Panc1 (cell line): ENCODE data around the gene SMIM8.

ENCODE experiments used
- POLR2AphosphoS5 ChIP-seq: IDR thresholded peaks from 2 replicates; pipeline ENCODE4 v1.6.1; 2012; ENCODE audit warnings: mild to moderate bottlenecking, low read depth, low read length, moderate library complexity
- SIN3A ChIP-seq: IDR thresholded peaks from 2 replicates; pipeline ENCODE4 v1.6.1; 2012; ENCODE audit warnings: low read depth, mild to moderate bottlenecking, low read length, moderate library complexity, borderline replicate concordance; ENCODE audit not compliant: insufficient read depth
- TCF7L2 ChIP-seq: IDR thresholded peaks from 2 replicates; pipeline ENCODE4 v1.6.1; 2011; ENCODE audit warnings: mild to moderate bottlenecking, low read depth, low read length, inconsistent platforms
- TF ChIP-seq, protein P1 (sequence below), 2 experiments: IDR thresholded peaks; 2 replicates each; pipeline ENCODE4 v1.6.1; 2011 to 2012; ENCODE audit warnings: low read depth in 2 of 2, control low read depth in 1 of 2, low read length in 1 of 2, mild to moderate bottlenecking in 1 of 2, moderate library complexity in 1 of 2; ENCODE audit not compliant: insufficient read depth in 1 of 2
- TF ChIP-seq, protein P2 (sequence below): fragments of 450-650 bp; IDR thresholded peaks from 2 replicates; pipeline ENCODE4 v1.5.1; 2017; ENCODE audit warnings: mild to moderate bottlenecking

DNA sequence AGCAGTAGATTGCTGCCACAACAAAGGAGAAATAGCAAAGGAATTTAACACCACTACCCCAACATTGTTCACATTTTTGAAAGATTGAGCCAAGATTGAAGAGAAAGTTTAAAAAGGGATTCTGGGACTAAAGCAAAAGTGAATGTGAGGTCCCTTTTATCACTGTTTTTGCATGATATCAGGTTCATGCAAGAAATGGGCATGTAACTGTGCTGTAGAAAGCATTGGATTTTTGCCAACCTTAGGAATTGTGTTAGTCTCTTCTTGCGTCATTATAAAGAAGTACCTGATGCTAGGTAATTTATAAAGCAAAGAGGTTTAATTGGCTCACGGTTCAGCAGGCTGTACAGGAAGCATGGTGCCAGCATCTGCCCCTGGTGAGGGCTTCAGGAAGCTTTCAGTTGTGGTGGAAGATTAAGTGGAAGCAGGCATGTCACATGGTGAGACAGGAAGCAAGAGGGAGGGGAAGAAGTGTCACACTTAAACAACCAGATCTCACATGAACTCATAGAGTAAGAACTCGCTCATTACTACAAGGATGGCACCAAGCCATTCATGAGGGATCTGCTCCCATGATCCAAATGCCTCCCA lies 11.3 kb downstream of the SMIM8 start:
- TF ChIP-seq, protein P1, sequence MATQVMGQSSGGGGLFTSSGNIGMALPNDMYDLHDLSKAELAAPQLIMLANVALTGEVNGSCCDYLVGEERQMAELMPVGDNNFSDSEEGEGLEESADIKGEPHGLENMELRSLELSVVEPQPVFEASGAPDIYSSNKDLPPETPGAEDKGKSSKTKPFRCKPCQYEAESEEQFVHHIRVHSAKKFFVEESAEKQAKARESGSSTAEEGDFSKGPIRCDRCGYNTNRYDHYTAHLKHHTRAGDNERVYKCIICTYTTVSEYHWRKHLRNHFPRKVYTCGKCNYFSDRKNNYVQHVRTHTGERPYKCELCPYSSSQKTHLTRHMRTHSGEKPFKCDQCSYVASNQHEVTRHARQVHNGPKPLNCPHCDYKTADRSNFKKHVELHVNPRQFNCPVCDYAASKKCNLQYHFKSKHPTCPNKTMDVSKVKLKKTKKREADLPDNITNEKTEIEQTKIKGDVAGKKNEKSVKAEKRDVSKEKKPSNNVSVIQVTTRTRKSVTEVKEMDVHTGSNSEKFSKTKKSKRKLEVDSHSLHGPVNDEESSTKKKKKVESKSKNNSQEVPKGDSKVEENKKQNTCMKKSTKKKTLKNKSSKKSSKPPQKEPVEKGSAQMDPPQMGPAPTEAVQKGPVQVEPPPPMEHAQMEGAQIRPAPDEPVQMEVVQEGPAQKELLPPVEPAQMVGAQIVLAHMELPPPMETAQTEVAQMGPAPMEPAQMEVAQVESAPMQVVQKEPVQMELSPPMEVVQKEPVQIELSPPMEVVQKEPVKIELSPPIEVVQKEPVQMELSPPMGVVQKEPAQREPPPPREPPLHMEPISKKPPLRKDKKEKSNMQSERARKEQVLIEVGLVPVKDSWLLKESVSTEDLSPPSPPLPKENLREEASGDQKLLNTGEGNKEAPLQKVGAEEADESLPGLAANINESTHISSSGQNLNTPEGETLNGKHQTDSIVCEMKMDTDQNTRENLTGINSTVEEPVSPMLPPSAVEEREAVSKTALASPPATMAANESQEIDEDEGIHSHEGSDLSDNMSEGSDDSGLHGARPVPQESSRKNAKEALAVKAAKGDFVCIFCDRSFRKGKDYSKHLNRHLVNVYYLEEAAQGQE (IDR thresholded peaks at IDR 0.05; ENCODE audit: insufficient read depth in 1 of 2, low read depth in 2 of 2, low read length in 1 of 2): no peak
- TF ChIP-seq POLR2AphosphoS5 (no peak), SIN3A (no peak), TCF7L2 (no peak)
- TF ChIP-seq, protein P2, sequence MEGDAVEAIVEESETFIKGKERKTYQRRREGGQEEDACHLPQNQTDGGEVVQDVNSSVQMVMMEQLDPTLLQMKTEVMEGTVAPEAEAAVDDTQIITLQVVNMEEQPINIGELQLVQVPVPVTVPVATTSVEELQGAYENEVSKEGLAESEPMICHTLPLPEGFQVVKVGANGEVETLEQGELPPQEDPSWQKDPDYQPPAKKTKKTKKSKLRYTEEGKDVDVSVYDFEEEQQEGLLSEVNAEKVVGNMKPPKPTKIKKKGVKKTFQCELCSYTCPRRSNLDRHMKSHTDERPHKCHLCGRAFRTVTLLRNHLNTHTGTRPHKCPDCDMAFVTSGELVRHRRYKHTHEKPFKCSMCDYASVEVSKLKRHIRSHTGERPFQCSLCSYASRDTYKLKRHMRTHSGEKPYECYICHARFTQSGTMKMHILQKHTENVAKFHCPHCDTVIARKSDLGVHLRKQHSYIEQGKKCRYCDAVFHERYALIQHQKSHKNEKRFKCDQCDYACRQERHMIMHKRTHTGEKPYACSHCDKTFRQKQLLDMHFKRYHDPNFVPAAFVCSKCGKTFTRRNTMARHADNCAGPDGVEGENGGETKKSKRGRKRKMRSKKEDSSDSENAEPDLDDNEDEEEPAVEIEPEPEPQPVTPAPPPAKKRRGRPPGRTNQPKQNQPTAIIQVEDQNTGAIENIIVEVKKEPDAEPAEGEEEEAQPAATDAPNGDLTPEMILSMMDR: no peak
